ENCODE data around the gene ADGRF5. TPM values are rescaled to one million over a fixed set of nuclear protein-coding genes. Genes with fewer than 3 reads are reported as not detected.

The ADGRF5 gene
- total RNA-seq, 4 donors from 2014 or later: 4.4 to 13.0 (median 8.4) TPM

- Histone ChIP-seq H3K9me3 (no peaks in the 10 kb centered on the region), H3K4me3 (no peak overlapping the region), H3K4me1 (no peaks in the 10 kb centered on the region), H3K27me3 (no peaks in the 10 kb centered on the region), H3K36me3 (no peaks in the 10 kb centered on the region), H3K27ac (no peak overlapping the region)
- TF ChIP-seq POLR2A (IDR thresholded peaks at IDR 0.05): no peak
- no peak for TF ChIP-seq EP300 (IDR thresholded peaks at IDR 0.05)
- no peak for TF ChIP-seq CTCF (IDR thresholded peaks at IDR 0.05)
- TF ChIP-seq POLR2AphosphoS5 (IDR thresholded peaks at IDR 0.05): no peak
- no peak for DNase-seq (ENCODE audit: low spot score in 2 of 2)
- WGBS: 64% methylated on average over 7 of the region's 7 CpGs
Observed at GRCh38 chr6:46895930-46896329, 25.8 kb downstream of the ADGRF5 start.

- H3K4me1 ChIP-seq: no peaks in the 10 kb centered on the region
- no peak overlapping the region for H3K27ac ChIP-seq
- no peak for DNase-seq (ENCODE audit: low spot score in 2 of 2)
- H3K36me3 ChIP-seq: no peaks in the 10 kb centered on the region
- no peak for TF ChIP-seq POLR2AphosphoS5 (IDR thresholded peaks at IDR 0.05)
- no peak for TF ChIP-seq EP300 (IDR thresholded peaks at IDR 0.05)
- no peak for TF ChIP-seq POLR2A (IDR thresholded peaks at IDR 0.05)
- TF ChIP-seq CTCF (IDR thresholded peaks at IDR 0.05): no peak
- H3K4me3 ChIP-seq: no peak overlapping the region
- H3K9me3 ChIP-seq: no peaks in the 10 kb centered on the region
- H3K27me3 ChIP-seq: no peaks in the 10 kb centered on the region
Observed at GRCh38 chr6:46894433-46894832, 27.3 kb downstream of the ADGRF5 start.

- Histone ChIP-seq H3K27ac (no peak overlapping the region), H3K4me3 (no peak overlapping the region), H3K4me1 (no peaks in the 10 kb centered on the region), H3K36me3 (no peaks in the 10 kb centered on the region), H3K9me3 (no peaks in the 10 kb centered on the region), H3K27me3 (no peaks in the 10 kb centered on the region)
- WGBS: 64% methylated on average over 1 of the region's 1 CpG
- no peak for TF ChIP-seq POLR2AphosphoS5 (IDR thresholded peaks at IDR 0.05)
- no peak for TF ChIP-seq POLR2A (IDR thresholded peaks at IDR 0.05)
- TF ChIP-seq CTCF (IDR thresholded peaks at IDR 0.05): no peak
- no peak for DNase-seq (ENCODE audit: low spot score in 2 of 2)
Observed at GRCh38 chr6:46893648-46894047, 28.1 kb downstream of the ADGRF5 start.

GRCh38 chr6:46891252-46891795 lies 30.4 kb downstream of the ADGRF5 start:
- DNase-seq (ENCODE audit: low spot score in 2 of 2): no peak
- 40% methylated on average over 4 of the region's 4 CpGs for WGBS
- H3K27ac ChIP-seq: no peak overlapping the region

GRCh38 chr6:46888578-46888977 lies 33.2 kb downstream of the ADGRF5 start:
- Histone ChIP-seq H3K27me3 (no peaks in the 10 kb centered on the region), H3K27ac (no peak overlapping the region), H3K4me3 (no peak overlapping the region), H3K4me1 (no peaks in the 10 kb centered on the region), H3K36me3 (no peaks in the 10 kb centered on the region), H3K9me3 (no peaks in the 10 kb centered on the region)
- 82% methylated on average over 4 of the region's 4 CpGs for WGBS
- DNase-seq (ENCODE audit: low spot score in 2 of 2): no peak
- TF ChIP-seq POLR2AphosphoS5 (IDR thresholded peaks at IDR 0.05) (no peak), CTCF (IDR thresholded peaks at IDR 0.05) (no peak), POLR2A (IDR thresholded peaks at IDR 0.05) (no peak), EP300 (IDR thresholded peaks at IDR 0.05) (no peak)

More at GRCh38 chr6:46891252-46891795, 30.4 kb downstream of the ADGRF5 start:
- no peaks in the 10 kb centered on the region for H3K36me3 ChIP-seq
- TF ChIP-seq POLR2AphosphoS5 (IDR thresholded peaks at IDR 0.05) (no peak), EP300 (IDR thresholded peaks at IDR 0.05) (no peak), POLR2A (IDR thresholded peaks at IDR 0.05) (no peak), CTCF (IDR thresholded peaks at IDR 0.05) (no peak)
- no peak overlapping the region for H3K4me3 ChIP-seq
- H3K27me3 ChIP-seq: no peaks in the 10 kb centered on the region
- no peaks in the 10 kb centered on the region for H3K9me3 ChIP-seq
- no peaks in the 10 kb centered on the region for H3K4me1 ChIP-seq
